Endothelial cell of umbilical vein (primary cell): ENCODE measurements around the gene GOLT1A.

Source experiments
- EZH2 ChIP-seq: IDR thresholded peaks from 2 replicates; pipeline ENCODE4 v1.6.1; 2012; ENCODE audit warnings: borderline replicate concordance, low read depth, mild to moderate bottlenecking, moderate library complexity, low read length, inconsistent platforms; ENCODE audit not compliant: severe bottlenecking
- FOS ChIP-seq: IDR thresholded peaks from 2 replicates; pipeline ENCODE4 v1.6.1; 2011; ENCODE audit warnings: mild to moderate bottlenecking, low read length, moderate library complexity, borderline replicate concordance; ENCODE audit not compliant: insufficient read depth
- JUN ChIP-seq: IDR thresholded peaks from 2 replicates; pipeline ENCODE4 v1.6.1; 2011; ENCODE audit warnings: borderline replicate concordance, low read depth; ENCODE audit not compliant: insufficient read length, insufficient read depth
- MYC ChIP-seq: IDR thresholded peaks from one replicate; pipeline ENCODE4 v1.6.1; 2011; ENCODE audit warnings: mild to moderate bottlenecking, low read depth, low read length
- POLR2A ChIP-seq: IDR thresholded peaks from 2 replicates; pipeline ENCODE4 v1.6.1; 2012; ENCODE audit warnings: low read depth, mild to moderate bottlenecking, control low read depth, low read length
- POLR2AphosphoS5 ChIP-seq: IDR thresholded peaks from 2 replicates; pipeline ENCODE4 v1.6.1; 2012; ENCODE audit warnings: low read depth, mild to moderate bottlenecking, control low read depth, low read length, moderate library complexity; ENCODE audit not compliant: insufficient read depth
- TF ChIP-seq, protein P1 (sequence below), 2 donors: IDR thresholded peaks; 1 replicate in 1 of 2; 2 replicates in 1 of 2; pipeline ENCODE4 v1.5.1; 2011; ENCODE audit warnings: low read length in 2 of 2, mild to moderate bottlenecking in 2 of 2, moderate library complexity in 2 of 2, control low read depth in 1 of 2, inconsistent platforms in 1 of 2, low read depth in 1 of 2; ENCODE audit not compliant: insufficient read depth in 1 of 2; ENCODE audit errors: extremely low read depth in 1 of 2
- TF ChIP-seq, protein P2 (sequence below): IDR thresholded peaks from 2 replicates; pipeline ENCODE4 v1.6.1; 2011; ENCODE audit not compliant: insufficient read depth, insufficient read length

DNA sequence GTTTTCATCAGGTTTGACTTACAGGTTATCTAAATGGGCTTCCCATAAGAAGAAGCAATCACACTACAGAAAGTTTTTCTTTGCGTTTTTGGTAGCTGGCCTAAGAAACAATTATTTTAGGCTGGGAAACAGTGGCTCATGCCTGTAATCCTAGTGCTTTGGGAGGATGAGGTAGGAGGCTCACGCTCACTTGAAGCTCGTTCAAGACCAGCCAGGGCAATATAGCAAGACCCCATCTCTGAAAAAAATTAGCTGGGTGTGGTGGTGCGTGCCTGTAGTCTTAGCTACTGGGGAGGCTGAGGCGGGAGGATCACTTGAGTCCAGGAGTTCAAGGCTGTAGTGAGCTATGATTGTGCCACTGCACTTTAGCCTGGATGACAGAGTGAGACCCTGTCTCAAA, 46.1 kb downstream of the GOLT1A start:
- TF ChIP-seq, protein P1, sequence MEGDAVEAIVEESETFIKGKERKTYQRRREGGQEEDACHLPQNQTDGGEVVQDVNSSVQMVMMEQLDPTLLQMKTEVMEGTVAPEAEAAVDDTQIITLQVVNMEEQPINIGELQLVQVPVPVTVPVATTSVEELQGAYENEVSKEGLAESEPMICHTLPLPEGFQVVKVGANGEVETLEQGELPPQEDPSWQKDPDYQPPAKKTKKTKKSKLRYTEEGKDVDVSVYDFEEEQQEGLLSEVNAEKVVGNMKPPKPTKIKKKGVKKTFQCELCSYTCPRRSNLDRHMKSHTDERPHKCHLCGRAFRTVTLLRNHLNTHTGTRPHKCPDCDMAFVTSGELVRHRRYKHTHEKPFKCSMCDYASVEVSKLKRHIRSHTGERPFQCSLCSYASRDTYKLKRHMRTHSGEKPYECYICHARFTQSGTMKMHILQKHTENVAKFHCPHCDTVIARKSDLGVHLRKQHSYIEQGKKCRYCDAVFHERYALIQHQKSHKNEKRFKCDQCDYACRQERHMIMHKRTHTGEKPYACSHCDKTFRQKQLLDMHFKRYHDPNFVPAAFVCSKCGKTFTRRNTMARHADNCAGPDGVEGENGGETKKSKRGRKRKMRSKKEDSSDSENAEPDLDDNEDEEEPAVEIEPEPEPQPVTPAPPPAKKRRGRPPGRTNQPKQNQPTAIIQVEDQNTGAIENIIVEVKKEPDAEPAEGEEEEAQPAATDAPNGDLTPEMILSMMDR (IDR thresholded peaks at IDR 0.05; ENCODE audit: extremely low read depth in 1 of 2, insufficient read depth in 1 of 2, low read depth in 1 of 2, low read length in 2 of 2) = no peak
- TF ChIP-seq MYC (no peak), EZH2 (no peak), POLR2A (no peak), POLR2AphosphoS5 (no peak), FOS (no peak), JUN (no peak)
- TF ChIP-seq, protein P2, sequence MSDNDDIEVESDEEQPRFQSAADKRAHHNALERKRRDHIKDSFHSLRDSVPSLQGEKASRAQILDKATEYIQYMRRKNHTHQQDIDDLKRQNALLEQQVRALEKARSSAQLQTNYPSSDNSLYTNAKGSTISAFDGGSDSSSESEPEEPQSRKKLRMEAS = no peak
